Activated CD4-positive, alpha-beta T cell treated with anti-CD3 and anti-CD28 coated beads, Interleukin-2, amount 50 U/mL, for 24 hours (primary cell): ENCODE results near the gene SLC2A3.
"Not testable (repeated sequence)": the region's sequence is repeated elsewhere in the genome, so short reads cannot be mapped to it uniquely, and the experiment has no call there.

Experiments used
- DNase-seq, 2 donors: peaks; one replicate each; pipeline ENCODE4 v3.0.0-alpha.2; 2020; ENCODE audit warnings: low read depth in 1 of 2, low spot score in 1 of 2

The SLC2A3 gene

DNA sequence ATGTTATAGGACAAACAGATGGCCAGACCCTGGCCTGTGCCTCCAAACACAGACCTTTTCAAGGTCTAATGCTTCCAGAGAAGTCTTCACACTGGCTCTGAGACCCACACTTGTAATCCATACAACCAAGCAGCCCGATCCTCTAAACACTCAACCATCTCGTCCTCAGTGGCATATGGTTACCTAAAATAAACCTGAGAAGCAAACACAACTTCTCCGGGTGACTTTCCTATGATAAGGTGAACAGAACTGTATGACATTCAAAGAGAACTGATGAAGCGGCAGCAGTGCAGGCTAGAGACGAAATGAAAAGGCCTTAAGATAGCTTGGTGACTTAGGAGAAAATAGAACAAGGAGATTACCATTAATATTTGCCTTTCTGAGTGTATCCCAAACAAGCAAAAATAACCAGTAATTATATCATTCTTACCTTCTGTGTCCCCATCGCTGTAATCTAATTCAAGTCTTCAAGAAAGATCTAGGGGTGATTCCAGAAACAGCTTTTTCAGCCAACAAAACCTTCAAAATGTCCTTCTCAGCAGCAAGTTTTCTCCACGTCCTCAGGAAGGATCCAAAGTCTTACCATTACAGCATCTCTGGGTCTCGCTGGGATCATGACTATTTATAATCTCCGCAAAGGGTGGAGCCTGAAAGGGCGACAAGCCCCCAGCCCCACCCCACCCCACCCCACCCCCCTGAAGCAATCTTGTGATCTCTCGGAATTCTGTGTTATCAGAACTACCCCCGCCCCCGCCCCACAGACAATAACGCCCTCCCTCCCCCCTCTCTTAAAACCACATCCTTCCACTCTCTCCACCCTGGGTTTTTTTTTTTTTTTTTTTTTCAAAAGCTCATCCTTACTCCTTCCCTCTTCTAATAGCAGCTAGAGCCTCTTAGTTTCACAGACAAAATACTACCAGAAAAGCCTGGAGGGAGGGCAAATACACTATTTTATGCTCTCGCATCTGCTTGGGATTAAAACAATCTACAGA, at the start of gene SLC2A3:
Gene SLC2A3 (minus strand): TSS at position 598 of the 992 bp plus-strand sequence. CDS start 153 bp downstream, at position 445.
- peak; percentile 47 to 85 for DNase-seq

DNA sequence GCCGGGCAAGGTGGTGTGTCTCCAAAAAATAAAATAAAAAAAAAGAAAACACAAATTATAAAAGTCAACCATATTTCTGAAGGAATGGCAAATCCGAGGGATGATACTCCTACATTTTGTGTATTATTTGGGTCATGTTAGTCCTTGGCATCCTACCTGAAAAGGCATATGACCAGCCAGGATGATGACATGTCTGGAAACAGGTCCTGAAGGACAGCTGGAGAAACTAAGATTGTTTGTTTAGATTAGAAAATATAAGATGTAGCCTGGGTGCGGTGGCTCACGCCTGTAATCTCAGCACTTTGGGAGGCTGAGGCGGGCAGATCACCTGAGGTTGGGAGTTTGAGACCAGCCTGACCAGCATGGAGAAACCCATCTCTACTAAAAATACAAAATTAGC, 48.9 kb upstream of the SLC2A3 start:
- no peak for DNase-seq

DNA sequence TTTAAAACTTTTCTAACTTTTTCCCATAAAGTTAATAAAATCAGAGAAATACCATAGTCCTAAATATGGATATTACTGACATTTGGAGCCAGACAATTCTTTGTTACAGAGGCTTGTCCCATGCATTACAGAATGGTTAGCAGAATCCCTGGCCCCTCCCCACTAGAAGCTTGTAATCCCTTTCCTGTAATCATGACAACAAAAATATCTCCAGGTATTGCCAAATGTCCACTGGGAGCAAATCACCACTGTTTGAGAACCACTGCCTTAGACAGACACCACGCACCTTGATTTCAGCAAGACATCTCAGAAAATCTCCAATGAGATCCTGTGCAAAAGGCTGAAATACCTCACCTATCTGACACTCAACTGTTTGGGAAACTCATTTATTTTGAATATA, 47.5 kb upstream of the SLC2A3 start:
- not testable (repeated sequence) for DNase-seq

DNA sequence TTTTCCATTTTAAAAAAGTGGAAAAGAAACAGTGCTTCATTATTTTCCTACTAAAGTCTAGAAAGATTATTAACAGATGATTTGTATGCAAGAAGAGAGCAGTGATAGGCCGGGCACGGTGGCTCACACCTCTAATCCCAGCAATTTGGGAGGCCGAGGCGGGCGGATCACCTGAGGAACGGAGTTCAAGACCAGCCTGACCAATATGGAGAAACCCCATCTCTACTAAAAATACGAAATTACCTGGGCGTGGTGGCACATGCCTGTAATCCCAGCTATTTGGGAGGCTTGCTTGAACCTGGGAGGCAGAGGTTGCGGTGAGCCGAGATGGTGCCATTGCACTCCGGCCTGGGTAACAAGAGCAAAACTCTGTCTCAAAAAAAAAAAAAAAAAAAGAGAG, 47.0 kb upstream of the SLC2A3 start:
- DNase-seq: not testable (repeated sequence)

DNA sequence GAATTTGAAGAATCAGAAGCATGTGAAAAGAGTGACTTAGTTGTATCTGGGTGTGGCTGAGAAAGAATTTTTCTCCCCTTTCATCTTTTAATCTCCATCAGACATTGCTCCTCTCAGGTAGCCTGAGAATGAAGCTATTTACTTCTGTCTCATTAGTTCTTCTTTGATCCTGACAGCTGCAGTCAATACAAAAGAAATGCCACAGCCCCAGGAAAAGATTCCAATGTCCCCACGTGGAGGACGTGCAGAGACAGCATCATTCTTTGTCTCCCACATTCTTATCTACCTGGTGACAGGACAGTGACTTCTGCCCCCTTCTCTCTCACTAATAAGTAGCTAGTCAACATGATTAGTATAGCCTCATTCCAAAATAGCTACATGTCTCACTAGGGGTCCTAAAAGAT, 46.3 kb upstream of the SLC2A3 start:
- not testable (repeated sequence) for DNase-seq

DNA sequence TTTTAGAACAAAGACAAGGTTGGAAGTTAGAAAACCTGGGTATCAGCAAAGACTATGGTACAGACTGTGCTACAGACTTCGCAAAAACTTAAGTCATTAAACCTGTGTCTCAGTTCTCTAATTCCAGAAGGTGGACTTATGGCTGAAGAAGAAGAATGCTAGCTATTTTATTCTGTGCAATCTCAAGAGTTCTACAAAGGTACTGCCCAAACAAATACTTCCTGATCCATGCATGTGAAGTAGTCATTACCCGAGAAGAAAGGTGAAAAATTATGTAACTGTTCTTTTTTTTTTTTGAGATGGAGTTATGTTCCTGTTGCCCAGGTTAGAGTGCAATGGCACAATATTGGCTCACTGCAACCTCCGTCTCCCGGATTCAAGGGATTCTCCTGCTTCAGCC, 45.5 kb upstream of the SLC2A3 start:
- no peak for DNase-seq

DNA sequence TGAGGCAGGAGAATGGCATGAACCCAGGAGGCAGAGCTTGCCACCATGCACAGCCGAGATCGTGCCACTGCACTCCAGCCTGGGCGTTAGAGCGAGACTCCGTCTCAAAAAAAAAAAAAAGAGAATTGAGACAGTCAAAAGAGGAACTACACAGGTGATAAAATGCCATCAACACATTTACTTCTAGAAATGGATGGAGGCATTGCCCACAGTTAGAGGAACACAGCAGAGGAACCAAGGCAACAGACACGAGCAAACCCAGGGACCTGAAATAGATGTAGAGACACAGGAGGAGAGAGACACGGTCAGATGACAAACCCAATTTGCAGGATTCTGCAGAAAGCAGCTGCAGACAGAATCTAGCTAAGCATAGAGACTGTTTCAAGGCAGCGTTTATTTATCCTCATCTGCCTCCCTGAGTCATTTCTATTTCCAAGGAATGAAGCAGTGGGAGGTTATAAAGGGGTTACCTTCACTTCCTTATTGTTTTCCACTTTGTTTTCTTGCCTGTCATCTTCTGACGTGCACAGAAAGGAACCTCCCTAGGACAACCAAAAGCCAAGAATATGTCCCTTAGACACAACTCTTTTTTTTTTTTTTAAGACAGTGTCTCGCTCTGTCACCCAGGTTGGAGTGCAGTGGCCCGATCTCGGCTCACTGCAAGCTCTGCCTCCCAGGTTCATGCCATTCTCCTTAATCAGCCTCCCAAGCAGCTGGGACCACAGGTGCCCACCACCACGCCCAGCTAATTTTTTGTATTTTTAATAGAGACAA, 41.6 kb upstream of the SLC2A3 start:
- not testable (repeated sequence) for DNase-seq

DNA sequence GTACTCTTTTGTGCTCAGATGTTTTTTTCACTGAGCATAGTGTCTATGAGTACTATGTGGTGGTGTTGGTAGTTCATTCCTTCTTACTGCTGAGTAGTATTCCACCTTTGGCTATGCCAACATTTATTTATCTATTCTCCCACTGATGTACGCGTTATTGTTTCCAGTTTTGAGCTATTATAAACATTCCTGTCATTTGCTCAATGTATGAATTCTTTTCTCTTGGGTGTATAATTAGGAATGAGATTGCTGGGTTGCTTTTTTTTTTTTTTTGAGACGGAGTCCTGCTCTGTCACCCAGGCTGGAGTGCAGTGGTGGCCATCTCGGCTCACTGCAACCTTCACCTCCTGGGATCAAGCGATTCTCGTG, 37.5 kb upstream of the SLC2A3 start:
- DNase-seq: no peak

DNA sequence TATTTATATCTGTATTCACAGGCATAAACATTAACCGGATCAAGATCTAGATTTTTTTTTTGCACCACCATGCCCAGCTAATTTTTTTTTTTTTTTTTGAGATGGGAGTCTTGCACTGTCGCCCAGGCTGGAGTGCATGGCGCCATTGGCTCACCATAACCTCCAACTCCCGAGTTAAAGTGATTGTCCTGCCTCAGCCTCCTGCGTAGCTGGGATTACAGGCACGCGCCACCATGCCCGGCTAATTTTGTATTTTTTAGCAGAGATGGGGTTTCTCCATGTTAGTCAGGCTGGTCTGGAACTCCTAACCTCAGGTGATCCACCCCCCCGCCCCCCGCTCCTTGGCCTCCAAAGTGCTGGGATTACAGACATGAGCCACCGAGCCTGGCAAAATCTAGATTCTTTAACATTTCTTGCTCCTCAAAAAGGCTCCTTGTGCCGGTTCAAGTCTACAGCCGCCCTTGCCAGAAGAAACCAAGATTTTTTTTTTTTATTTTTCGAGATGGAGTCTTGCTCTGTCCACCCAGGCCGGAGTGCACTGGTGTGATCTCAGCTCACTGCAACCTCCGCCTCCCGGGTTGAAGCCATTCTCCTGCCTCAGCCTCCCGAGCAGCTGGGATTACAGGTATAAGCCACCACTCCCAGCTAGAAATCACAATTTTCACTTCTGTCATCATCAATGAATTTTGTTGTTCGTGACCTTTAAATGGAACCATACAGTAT, 36.9 kb upstream of the SLC2A3 start:
- no peak for DNase-seq

DNA sequence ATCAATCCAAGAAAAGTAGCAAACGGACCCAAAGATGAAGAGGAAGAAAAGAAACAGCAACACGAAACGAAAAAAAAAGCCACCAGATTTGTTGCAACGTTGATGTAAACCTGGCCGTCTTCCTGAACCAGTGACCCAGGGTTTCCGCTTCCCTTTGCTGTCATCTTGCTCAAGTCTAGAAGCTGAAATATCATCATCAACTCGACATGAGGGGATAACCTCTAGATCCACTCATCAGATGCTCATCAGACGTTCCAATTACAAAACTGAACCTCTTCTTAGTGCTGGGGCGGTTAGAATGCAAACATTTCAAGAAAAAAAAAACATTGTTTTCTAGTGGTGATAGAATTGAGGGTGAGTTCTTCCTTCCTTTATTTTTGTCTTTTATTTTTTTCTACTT, 36.3 kb upstream of the SLC2A3 start:
- not testable (repeated sequence) for DNase-seq

DNA sequence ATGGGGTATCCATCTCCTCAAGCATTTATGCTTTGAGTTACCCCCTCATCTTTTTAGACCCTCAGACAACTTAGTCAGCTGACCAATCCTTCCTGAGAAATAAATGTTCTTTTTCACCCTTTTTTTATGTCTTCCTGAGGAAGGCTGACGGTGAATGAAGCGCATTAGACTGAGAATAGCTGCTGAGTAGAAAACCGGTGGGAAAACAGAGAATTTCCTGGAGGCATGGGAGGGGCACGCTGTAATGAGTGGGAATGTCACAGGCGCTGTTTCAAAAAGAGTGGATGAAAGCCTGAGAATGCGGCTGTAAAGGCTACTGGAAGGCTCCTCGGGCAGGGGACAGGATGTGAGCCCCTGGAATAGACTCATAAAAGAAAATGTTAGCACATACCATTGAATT, 35.8 kb upstream of the SLC2A3 start:
- not testable (repeated sequence) for DNase-seq

DNA sequence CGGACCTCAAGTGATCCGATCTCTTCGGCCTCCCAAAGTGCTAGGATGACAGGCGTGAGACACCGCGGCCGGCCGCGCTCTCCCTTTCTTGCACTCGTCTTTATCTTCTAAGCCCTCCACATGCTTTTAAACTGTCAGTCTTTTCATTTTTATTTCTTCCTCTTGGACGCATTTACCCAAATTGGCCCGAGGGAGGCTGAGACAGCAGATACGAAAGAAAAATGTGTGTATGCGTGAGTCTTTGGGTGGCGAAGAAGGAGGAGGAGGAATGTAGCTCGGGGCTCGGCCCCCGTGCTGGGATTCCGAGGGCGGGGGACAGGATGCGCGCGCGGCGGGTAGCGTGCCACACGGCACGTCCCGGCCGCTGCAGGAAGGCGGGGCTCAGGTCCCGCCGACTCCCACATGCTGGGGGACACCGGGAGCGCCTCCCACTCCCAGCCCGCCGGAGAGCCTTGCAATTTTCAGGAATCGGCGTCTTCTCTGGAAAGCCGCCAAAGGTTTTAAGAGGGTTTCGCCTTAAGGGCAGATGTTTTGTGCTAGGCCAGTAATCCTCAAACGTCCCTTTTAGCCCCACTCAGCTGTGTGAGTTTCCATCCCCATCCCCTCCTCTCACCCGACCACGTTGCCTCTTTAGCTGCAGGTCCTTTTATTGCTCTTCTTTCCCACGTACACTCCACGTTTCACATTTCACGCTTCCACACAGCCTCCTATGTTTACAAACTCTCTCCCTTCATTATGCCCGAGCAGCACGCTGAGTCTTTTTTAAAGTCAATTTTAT, 34.7 kb upstream of the SLC2A3 start:
- DNase-seq: peak; percentile 79 to 89

DNA sequence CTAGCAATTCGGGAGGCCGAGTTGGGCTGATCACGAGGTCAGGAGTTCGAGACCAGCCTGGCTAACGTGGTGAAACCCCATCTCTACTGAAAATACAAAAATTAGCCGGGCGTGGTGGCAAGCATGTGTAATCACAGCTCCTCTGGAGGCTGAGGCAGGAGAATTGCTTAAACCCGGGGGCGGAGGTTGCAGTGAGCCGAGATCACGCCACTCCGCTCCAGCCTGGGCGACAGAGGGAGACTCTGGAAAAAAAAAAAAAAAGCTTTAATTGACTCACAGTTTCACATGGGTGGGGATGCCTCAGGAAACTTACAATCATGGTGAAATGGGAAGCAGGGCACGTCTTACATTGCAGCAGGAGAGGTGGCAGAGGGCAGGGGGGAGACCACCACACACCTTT, 30.6 kb upstream of the SLC2A3 start:
- DNase-seq: no peak

DNA sequence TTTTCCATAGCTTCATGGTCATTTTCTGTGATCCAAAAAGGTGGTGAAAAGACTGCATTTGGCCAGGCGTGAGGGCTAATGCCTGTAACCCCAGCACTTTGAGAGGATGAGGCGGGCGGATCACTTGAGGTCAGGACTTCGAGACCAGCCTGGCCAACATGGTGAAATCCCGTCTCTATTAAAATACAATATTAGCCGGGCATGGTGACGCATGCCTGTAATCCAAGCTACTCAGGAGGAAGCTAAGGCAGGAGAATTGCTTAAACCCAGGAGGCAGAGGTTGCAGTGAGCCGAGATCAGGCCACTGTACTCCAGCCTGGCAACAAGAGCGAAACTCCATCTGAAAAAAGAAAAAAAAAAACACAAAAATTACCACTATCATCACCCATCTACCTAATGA, 28.7 kb upstream of the SLC2A3 start:
- not testable (repeated sequence) for DNase-seq

DNA sequence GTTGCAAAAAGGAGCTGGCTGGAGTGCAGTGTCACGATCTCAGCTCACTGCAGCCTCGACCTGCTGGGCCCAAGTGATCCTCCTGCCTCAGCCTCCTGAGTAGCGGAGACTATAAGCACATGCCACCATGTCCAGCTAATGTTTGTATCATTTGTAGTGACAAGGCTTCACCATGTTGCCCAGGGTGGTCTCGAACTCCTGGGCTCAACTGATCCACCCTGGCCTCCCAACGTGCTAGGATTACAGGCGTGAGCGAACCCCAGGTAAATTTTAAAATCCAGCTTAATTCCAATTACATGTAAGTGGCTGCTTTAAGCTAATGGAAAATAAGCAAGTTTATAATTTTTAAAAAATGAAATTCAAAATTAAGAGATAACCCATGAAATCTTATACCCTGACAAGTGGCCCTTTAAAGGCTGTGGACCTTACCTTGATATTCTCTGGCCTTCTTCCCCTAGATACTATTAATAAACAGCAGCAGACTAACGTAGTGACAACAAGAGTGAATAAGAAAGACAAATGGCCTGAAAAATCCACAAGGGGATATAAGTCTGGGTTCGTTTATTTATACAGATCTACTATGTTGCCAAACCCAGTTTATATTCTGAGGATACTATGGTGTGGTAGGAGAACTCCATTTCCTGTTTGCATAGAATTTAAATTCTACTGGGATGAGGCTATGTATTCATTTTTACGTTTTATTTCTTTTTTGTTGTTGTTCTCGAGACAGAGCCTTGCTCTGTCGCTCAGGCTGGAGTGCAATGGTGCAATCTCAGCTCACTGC, 25.6 kb upstream of the SLC2A3 start:
- no peak for DNase-seq

DNA sequence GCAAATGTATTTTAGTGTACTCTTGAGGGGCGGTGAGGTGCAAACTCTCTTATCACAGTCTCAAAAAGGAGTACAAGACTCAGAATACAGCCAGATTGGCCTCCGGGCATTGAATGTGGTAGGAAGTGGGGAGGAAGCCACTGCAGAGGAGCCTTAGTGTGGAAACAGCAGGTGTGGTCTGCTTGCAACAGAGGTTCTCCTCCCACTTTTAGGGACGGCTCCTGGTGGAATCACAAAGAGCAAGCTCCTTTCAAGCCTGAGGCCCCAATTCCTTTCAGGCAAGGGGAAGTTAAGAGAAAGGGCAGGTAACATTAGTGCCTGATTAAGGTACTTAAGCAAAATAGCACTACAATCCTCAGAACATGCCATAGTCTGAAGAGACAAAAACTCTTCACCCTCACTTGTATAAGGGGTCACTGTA, 23.7 kb upstream of the SLC2A3 start:
- peak; percentile 4 to 55 for DNase-seq

DNA sequence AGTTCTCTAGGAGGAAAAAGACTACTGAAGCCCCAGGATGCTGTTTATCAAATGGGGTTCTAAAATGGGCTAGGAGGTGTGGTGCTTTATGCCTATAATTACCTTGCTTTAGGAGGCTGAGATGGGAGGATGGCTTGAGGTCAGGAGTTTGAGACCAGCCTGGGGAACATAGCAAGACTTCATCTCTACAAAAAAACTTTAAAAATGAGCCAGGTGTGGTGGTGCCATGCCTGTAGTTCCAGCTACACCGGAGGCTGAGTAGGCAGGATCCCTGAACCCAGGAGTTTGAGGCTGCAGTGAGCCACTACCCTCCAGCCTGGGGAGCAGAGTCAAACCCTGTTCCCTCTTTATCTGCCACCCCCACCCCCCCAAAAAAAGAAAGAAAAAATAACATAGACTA, 23.3 kb upstream of the SLC2A3 start:
- peak in 1 of 2 donors; percentile 9 for DNase-seq

DNA sequence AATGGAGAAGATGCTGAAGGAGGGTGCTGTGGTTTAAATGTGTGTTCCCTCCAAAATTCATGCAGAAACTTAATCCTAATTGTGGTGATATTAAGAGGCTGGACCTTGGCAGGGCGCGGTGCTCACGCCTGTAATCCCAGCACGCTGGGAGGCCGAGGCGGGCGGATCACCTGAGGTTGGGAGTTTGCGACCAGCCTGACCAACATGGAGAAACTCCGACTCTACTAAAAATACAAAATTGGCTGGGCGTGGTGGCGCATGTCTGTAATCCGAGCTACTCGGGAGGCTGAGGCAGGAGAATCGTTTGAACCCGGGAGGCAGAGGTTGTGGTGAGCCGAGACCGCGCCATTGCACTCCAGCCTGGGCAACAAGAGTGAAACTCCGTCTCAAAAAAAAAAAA, 18.9 kb upstream of the SLC2A3 start:
- DNase-seq: not testable (repeated sequence)

DNA sequence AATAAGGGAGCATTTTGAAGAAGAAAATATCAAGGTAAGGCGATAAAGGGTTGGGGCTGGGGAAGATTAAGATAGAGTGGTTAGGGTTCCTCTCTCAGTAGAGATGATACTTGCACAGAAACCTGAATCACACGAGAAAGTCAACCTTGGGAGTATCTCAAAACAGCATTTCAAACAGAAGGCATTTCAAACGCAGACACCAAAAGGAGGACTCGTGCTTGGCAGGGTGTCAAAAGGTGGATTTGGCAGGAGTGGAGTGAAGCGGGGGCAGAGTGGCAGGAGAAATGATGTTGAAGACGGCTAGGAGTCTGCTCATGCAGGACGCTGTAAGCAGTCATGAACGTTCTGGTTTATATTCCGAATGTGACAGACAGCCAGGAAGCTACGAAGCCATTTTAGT, 18.4 kb upstream of the SLC2A3 start:
- not testable (repeated sequence) for DNase-seq

DNA sequence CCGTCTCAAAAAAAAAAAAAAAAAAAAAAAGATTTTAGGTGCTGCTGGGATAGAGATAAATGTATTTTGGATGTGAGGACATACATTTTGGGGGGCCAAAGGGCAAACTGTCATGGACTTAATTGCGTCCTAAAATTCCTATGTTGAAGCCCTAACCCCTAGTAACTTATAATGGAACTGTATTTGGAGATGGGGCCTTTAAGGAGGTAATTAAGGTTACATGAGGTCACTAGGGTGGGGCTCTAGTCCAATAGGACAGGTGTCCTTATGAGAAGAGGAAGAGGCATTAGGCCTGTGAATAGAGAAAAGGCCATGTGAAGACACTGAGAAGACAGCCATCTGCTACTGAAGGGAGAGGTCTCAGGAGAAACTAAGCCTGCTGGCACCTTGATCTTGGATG, 17.9 kb upstream of the SLC2A3 start:
- not testable (repeated sequence) for DNase-seq
